ENCODE measurements around the gene SAFB2.

SAFB2 gene

DNA sequence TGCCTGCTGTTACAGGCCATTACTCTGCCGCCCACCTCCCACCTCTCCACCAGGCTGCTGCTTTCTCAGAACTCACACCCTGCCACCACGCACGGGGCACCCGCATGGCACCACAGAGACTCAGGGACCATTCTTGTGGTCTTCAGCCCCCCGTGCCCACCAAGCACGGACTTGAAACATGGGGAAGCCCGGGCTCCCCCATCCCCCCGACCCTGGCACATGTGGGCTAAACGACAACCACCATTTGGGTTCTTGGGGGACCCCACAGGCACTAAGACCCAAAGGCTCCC lies 31.8 kb downstream of the SAFB2 start:
- TF ChIP-seq, protein P1, sequence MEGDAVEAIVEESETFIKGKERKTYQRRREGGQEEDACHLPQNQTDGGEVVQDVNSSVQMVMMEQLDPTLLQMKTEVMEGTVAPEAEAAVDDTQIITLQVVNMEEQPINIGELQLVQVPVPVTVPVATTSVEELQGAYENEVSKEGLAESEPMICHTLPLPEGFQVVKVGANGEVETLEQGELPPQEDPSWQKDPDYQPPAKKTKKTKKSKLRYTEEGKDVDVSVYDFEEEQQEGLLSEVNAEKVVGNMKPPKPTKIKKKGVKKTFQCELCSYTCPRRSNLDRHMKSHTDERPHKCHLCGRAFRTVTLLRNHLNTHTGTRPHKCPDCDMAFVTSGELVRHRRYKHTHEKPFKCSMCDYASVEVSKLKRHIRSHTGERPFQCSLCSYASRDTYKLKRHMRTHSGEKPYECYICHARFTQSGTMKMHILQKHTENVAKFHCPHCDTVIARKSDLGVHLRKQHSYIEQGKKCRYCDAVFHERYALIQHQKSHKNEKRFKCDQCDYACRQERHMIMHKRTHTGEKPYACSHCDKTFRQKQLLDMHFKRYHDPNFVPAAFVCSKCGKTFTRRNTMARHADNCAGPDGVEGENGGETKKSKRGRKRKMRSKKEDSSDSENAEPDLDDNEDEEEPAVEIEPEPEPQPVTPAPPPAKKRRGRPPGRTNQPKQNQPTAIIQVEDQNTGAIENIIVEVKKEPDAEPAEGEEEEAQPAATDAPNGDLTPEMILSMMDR (IDR thresholded peaks at IDR 0.05) = no peak

DNA sequence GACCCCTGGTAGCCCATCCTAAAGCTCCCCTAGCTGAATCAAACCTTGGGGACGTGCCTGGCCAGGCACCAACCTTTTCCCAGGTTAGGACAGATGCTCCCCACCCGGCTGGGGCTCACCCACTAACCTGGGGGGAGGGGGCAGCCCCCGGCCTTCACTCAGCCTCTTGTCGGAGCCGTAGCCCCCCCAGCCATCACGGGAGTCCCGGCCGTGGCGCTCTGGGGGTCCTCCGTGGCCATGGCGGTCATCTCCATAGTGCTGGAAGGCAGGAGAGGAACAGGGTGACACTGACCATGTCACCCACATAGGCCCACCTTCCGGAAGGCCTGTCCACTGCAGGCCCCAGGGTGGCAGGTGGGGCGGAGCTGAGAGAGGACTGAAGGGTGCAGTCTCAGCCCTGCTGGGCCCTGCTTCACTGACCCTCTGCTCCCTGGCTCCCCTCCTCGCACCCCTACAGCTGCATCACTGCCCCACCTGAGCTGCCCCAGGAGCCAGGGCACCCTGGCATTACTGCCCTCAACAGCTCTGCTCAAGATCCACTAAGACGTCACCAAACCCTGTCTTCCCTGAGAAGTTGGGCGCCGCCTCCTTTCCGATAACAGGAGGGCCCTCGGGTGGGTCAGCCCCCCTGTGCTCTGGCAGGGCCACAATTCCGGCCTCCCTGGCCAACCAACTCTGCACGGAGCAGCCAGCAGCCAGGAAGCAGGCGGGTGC lies 32.3 kb downstream of the SAFB2 start:
- TF ChIP-seq, protein P1 (IDR thresholded peaks at IDR 0.05) = no peak

DNA sequence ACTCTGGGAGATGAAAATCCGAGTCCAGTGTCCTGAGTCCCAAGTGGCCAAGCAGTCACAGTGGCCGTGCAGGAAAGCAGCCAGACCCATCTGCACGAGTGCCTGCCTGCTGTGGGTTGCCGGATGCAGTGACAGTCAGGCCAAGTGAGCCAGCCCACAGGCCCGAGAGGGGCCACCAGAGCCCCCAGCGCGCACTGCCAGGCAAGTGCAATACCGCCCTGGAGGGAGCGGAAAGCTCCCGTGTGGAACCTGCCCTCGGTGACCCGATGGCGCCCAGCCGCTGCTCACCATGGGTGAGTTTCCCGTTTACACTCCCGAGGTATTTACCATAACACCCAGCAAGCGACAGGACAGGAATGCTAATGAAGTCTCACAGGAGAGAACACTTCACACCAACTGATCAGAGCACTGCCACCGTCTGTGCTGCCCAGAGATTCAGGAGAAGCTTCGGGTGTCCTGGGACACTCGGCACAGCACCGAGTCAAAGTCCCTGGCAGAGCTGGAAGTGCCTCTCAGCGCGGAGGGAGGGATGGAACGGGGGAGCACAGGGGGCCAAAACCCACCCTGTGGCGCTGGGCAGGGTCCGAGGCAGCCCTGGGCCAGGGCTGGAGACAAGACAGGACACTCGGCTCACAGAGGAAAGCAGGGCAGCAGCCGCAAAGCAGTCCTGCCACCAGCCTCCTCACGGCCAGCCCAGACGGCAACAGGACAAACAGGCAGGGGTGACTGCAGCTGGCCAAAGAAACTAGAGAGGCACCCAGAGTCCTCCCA lies 33.5 kb downstream of the SAFB2 start:
- TF ChIP-seq, protein P1 (IDR thresholded peaks at IDR 0.05) = no peak

DNA sequence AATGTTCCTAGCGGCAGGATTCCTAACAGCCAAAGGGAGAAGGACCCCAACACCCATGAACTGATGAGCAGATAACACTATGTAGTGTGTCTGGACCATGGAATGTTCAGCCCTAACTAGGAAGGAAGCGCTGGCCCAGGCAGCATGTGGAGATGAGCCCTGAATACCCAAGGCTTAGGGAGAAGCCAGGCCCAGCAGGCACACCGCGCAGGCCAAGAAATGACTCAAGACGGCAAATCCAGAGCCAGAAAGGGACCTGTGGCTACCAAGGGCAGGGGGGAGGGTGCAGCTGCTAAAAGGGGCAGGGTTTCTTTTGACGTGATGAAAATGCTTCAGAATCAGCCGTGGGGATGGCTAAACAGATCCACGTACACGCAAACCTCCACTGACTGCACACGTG lies 34.1 kb downstream of the SAFB2 start:
- TF ChIP-seq, protein P1 (IDR thresholded peaks at IDR 0.05) = no peak

DNA sequence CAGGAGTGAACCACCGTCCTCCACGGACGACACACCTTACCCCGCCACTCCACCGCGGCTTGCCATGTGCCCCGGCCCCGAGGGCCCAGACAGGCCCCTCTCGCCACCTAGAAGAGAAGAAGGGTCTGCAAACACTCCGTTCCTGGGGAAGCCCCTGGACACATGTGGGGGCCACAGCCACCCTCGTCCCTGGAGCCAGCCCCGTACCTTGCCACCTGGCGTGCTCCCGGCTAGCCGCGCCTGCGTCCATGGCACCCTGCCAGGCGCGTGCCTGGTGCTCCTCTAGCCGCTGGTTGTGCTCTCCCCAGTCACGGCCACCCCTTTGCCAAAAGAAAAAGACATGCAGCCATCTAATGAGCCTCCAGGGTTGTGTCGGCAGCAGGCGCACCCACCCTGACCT lies 34.9 kb downstream of the SAFB2 start:
- TF ChIP-seq, protein P1 (IDR thresholded peaks at IDR 0.05) = no peak

DNA sequence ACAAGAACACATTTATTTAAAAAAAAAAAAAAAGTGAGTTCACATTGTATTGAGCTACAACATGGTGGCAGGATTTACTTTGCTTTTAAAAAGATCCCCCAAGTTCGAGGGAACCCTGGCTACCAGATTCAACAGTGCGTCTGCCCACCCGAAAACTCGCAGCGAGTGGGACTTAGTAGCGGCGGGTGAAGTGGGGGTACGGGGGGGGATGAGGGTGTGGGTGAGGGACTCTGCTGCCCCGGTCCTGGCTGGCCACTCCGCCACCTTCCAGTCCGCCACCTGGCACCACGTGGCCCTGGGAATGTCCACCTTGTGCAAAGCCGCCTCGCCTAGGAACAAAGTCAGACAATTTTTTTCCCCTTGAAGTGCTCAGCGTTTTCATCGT lies 35.5 kb downstream of the SAFB2 start:
- TF ChIP-seq, protein P1 (IDR thresholded peaks at IDR 0.05) = no peak

DNA sequence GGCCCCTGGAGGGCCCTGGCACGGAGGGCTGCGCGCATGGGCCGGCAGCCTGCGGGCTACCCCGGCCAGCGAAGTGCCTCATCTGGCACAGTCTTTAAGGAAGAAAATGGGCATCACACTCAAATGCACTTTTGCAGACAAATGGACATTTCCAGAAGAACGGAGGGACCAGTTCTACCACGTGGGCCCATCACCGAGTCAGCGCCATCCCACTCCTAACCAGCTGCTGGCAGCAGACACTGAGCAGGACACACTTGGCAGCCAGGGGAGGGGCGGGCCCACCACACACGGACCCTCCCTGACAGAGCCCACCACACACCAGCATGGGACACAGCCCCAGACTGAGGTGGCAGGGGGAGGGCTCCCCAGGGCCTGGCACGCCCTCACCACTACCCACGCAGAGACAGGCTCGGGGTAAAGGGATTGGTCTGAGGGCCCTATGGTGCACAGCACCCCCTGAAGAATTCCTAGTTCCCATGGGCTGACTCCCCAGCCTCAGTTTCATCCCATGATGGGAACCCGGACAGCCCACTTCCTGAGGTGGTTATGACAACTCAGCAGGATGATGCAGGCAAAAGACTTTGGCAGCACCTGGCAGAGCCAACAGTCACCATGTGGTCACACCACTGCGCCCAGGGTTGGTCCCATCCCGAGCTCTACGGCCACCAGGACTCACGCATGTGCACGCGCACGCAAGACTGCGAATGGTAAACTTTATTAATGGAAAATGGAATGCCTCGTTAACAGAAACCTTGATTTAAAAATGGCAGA lies 36.1 kb downstream of the SAFB2 start:
- TF ChIP-seq, protein P1 (IDR thresholded peaks at IDR 0.05) = no peak

Data from LNCAP (cell line).